ENCODE measurements around the gene PDP2.

Gene PDP2

GRCh38 chr16:66903544-66904427 is 23.5 kb downstream of the PDP2 start:
- H3K36me3 ChIP-seq (ENCODE audit: insufficient read depth, insufficient read length, low read length), result no peaks in the 10 kb centered on the region
- DNase-seq (ENCODE audit: low read depth, low spot score), result no peak
- no peaks in the 10 kb centered on the region for H3K9me3 ChIP-seq (ENCODE audit: insufficient read depth, low read length)
- no peaks in the 10 kb centered on the region for H3K27me3 ChIP-seq (ENCODE audit: insufficient read depth, insufficient read length)
- no peak overlapping the region for H3K4me3 ChIP-seq (ENCODE audit: insufficient read length, low read depth)
- H3K9ac ChIP-seq (ENCODE audit: insufficient read length, low read depth), result no peak overlapping the region
- TF ChIP-seq YY1 (IDR thresholded peaks at IDR 0.05; ENCODE audit: insufficient read depth, insufficient read length), result no peak
- no peak for TF ChIP-seq ZNF274 (IDR thresholded peaks at IDR 0.05; ENCODE audit: low read depth, low read length)
- no peak for TF ChIP-seq SUZ12 (IDR thresholded peaks at IDR 0.05; ENCODE audit: extremely low read depth, insufficient read depth, insufficient read length)
- peaks cover 23% of the 10 kb centered on the region for H3K4me1 ChIP-seq (ENCODE audit: insufficient read depth, insufficient read length)

DNA sequence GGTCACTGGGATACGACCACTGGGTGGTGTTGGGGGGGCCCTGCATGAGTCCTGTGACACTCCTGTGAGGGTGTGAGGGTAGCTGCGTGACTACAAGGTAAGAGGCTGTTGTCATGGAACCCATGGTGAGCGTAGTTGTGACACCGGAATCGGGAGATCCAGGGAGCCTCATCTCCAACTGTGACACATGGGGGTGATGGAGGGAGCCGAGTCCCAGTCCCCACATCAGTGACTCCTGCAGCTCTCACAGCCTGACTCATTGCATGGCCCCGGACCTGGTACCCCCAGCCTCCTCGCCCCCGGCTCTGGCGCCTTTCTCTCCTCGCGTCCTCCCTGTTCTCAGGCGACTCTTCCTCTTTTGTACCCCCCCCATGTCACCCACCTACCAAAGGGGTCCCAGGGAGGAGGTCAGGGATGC is 24.1 kb downstream of the PDP2 start:
- Histone ChIP-seq H3K9ac (ENCODE audit: insufficient read length, low read depth) (no peak overlapping the region), H3K4me3 (ENCODE audit: insufficient read length, low read depth) (no peak overlapping the region), H3K27me3 (ENCODE audit: insufficient read depth, insufficient read length) (no peaks in the 10 kb centered on the region), H3K4me1 (ENCODE audit: insufficient read depth, insufficient read length) (peaks cover 21% of the 10 kb centered on the region), H3K9me3 (ENCODE audit: insufficient read depth, low read length) (no peaks in the 10 kb centered on the region), H3K36me3 (ENCODE audit: insufficient read depth, insufficient read length, low read length) (no peaks in the 10 kb centered on the region)
- DNase-seq (ENCODE audit: low read depth, low spot score), result no peak
- TF ChIP-seq ZNF274 (IDR thresholded peaks at IDR 0.05; ENCODE audit: low read depth, low read length) (no peak), SUZ12 (IDR thresholded peaks at IDR 0.05; ENCODE audit: extremely low read depth, insufficient read depth, insufficient read length) (no peak)

DNA sequence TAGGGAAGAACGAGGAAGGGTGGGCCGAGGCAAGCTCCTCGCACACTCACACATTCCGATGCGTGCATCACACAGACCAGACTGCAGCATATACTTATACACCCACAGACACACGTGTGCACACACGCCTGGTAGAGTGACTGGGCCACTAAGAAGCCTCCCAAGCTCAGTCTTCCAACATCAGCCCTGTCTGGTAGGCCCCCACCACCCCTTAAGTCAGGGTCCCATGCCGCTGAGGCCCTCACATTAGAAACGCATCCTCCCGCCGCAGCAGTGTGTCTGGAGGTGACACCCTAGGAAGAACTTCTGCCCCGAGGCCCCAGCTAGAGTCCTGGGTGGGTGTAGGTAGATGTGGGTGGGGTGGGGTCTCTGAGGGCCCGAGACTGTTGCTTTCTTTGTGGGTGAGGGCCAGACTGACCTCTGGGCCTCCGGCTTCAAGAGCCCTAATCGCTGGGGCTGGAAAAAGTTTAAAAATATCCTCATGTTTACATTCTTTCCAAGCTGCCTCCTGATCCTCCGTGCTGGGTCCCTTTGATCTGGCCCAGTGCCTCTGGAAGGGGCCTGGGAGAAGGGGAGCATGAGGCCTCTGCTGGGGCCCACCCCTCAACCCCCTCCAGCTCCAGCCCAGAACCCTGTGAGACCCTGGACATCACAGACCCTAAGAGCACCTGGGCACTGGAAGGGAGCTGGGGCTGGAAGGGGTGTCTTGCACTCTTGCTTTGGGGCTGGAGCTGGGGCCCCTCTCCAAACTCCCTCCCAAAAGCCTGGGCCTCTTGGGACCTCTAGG is 24.7 kb downstream of the PDP2 start:
- Histone ChIP-seq H3K9ac (ENCODE audit: insufficient read length, low read depth) (no peak overlapping the region), H3K27me3 (ENCODE audit: insufficient read depth, insufficient read length) (no peaks in the 10 kb centered on the region), H3K9me3 (ENCODE audit: insufficient read depth, low read length) (no peaks in the 10 kb centered on the region), H3K4me1 (ENCODE audit: insufficient read depth, insufficient read length) (peaks cover 18% of the 10 kb centered on the region), H3K36me3 (ENCODE audit: insufficient read depth, insufficient read length, low read length) (no peaks in the 10 kb centered on the region), H3K4me3 (ENCODE audit: insufficient read length, low read depth) (no peak overlapping the region)
- no peak for DNase-seq (ENCODE audit: low read depth, low spot score)
- no peak for TF ChIP-seq YY1 (IDR thresholded peaks at IDR 0.05; ENCODE audit: insufficient read depth, insufficient read length)

GRCh38 chr16:66905633-66906539 is 25.6 kb downstream of the PDP2 start:
- TF ChIP-seq ZNF274 (IDR thresholded peaks at IDR 0.05; ENCODE audit: low read depth, low read length), result no peak
- TF ChIP-seq SUZ12 (IDR thresholded peaks at IDR 0.05; ENCODE audit: extremely low read depth, insufficient read depth, insufficient read length), result no peak
- no peak for TF ChIP-seq YY1 (IDR thresholded peaks at IDR 0.05; ENCODE audit: insufficient read depth, insufficient read length)

GRCh38 chr16:66906916-66907836 is 26.9 kb downstream of the PDP2 start:
- H3K36me3 ChIP-seq (ENCODE audit: insufficient read depth, insufficient read length, low read length), result no peaks in the 10 kb centered on the region
- H3K9ac ChIP-seq (ENCODE audit: insufficient read length, low read depth), result no peak overlapping the region
- DNase-seq (ENCODE audit: low read depth, low spot score), result no peak
- peaks cover 15% of the 10 kb centered on the region for H3K4me1 ChIP-seq (ENCODE audit: insufficient read depth, insufficient read length)
- no peaks in the 10 kb centered on the region for H3K9me3 ChIP-seq (ENCODE audit: insufficient read depth, low read length)
- H3K4me3 ChIP-seq (ENCODE audit: insufficient read length, low read depth), result no peak overlapping the region
- no peaks in the 10 kb centered on the region for H3K27me3 ChIP-seq (ENCODE audit: insufficient read depth, insufficient read length)
- TF ChIP-seq ZNF274 (IDR thresholded peaks at IDR 0.05; ENCODE audit: low read depth, low read length) (no peak), SUZ12 (IDR thresholded peaks at IDR 0.05; ENCODE audit: extremely low read depth, insufficient read depth, insufficient read length) (no peak), YY1 (IDR thresholded peaks at IDR 0.05; ENCODE audit: insufficient read depth, insufficient read length) (no peak)

More at GRCh38 chr16:66905633-66906539, 25.6 kb downstream of the PDP2 start:
- H3K9me3 ChIP-seq (ENCODE audit: insufficient read depth, low read length), result no peaks in the 10 kb centered on the region
- no peak for DNase-seq (ENCODE audit: low read depth, low spot score)
- H3K4me1 ChIP-seq (ENCODE audit: insufficient read depth, insufficient read length), result peaks cover 15% of the 10 kb centered on the region
- H3K4me3 ChIP-seq (ENCODE audit: insufficient read length, low read depth), result no peak overlapping the region
- H3K27me3 ChIP-seq (ENCODE audit: insufficient read depth, insufficient read length), result no peaks in the 10 kb centered on the region
- no peak overlapping the region for H3K9ac ChIP-seq (ENCODE audit: insufficient read length, low read depth)
- no peaks in the 10 kb centered on the region for H3K36me3 ChIP-seq (ENCODE audit: insufficient read depth, insufficient read length, low read length)

- TF ChIP-seq YY1 (IDR thresholded peaks at IDR 0.05; ENCODE audit: insufficient read depth, insufficient read length) (no peak), SUZ12 (IDR thresholded peaks at IDR 0.05; ENCODE audit: extremely low read depth, insufficient read depth, insufficient read length) (no peak), ZNF274 (IDR thresholded peaks at IDR 0.05; ENCODE audit: low read depth, low read length) (no peak)
- Histone ChIP-seq H3K36me3 (ENCODE audit: insufficient read depth, insufficient read length, low read length) (no peaks in the 10 kb centered on the region), H3K4me1 (ENCODE audit: insufficient read depth, insufficient read length) (peaks cover 12% of the 10 kb centered on the region), H3K9me3 (ENCODE audit: insufficient read depth, low read length) (no peaks in the 10 kb centered on the region), H3K4me3 (ENCODE audit: insufficient read length, low read depth) (no peak overlapping the region), H3K9ac (ENCODE audit: insufficient read length, low read depth) (no peak overlapping the region), H3K27me3 (ENCODE audit: insufficient read depth, insufficient read length) (no peaks in the 10 kb centered on the region)
- no peak for DNase-seq (ENCODE audit: low read depth, low spot score)
Observed at GRCh38 chr16:66908116-66908515, 27.8 kb downstream of the PDP2 start.

All from NT2/D1 (cell line).